AG04449 (cell line): Measurements from ENCODE around the gene GBX1.

Experiments used
- CTCF ChIA-PET: fragments of 350-600 bp; formaldehyde crosslinking; extraction: SDS; loops from one replicate; lab custom pipeline; 2021; ENCODE audit warnings: antibody characterized with exemption; lab: Yijun Ruan, JAX
- POLR2A ChIA-PET: fragments of 400-600, 350-600 bp; formaldehyde crosslinking; extraction: SDS; loops from one replicate; lab custom pipeline; 2020; ENCODE audit warnings: antibody characterized with exemption, inconsistent platforms; lab: Yijun Ruan, JAX
- DNase-seq: peaks from one replicate; pipeline ENCODE4 v3.0.0-alpha.2; 2010; ENCODE audit warnings: low read depth, low spot score
- H3K4me3 ChIP-seq: 2 replicates; pipeline ENCODE4 v1.5.1; 2011; ENCODE audit warnings: low read depth, mild to moderate bottlenecking, control low read depth, low read length
- CTCF ChIP-seq: IDR thresholded peaks from one replicate; pipeline ENCODE4 v1.5.1; 2011; ENCODE audit warnings: mild to moderate bottlenecking, moderate library complexity, low read length, control low read depth, inconsistent platforms; ENCODE audit not compliant: insufficient read depth; ENCODE audit errors: missing control alignments

Gene GBX1

GRCh38 chr7:151113344-151114150 is 53.9 kb downstream of the GBX1 start:
- peak; percentile 53 for DNase-seq
- POLR2A ChIA-PET, result interaction anchor here (0.7 to 1.2 kb wide), 6 partner anchors 18 to 85 kb away, joined by 3 to 5 read pairs (median 3); partner anchors contain the start of genes ABCB8 and FASTK
- CTCF ChIA-PET, result interaction anchor here (0.7 to 16.7 kb wide), 22 partner anchors 7 to 215 kb away, joined by 3 to 347 read pairs (median 6); partner anchors contain the start of genes ABCB8, AGAP3, ATG9B and CDK5
- peak overlapping the region; percentile 33 for H3K4me3 ChIP-seq
- TF ChIP-seq CTCF, result peak; percentile 7

GRCh38 chr7:151110941-151111645 is 56.4 kb downstream of the GBX1 start:
- no peak overlapping the region for H3K4me3 ChIP-seq
- DNase-seq, result no peak
- CTCF ChIA-PET, result interaction anchor here (0.8 to 16.7 kb wide), 44 partner anchors 9 to 213 kb away, joined by 3 to 347 read pairs (median 6); partner anchors contain the start of genes ABCB8, ABCF2, AGAP3 and ATG9B
- POLR2A ChIA-PET, result interaction anchor here (1.0 kb wide), 1 partner anchor 35 kb away, joined by 3 read pairs; no protein-coding TSS in a partner anchor
- peak; percentile 94 for TF ChIP-seq CTCF

GRCh38 chr7:151110236-151110940 is 57.1 kb downstream of the GBX1 start:
- DNase-seq, result no peak
- ChIA-PET POLR2A (interaction anchor here (1.1 to 1.2 kb wide), 2 partner anchors 10 to 148 kb away, joined by 3 read pairs; no protein-coding TSS in a partner anchor), CTCF (interaction anchor here (1.0 to 16.7 kb wide), 39 partner anchors 8 to 212 kb away, joined by 3 to 347 read pairs (median 7); partner anchors contain the start of genes ABCB8, ABCF2, AGAP3 and ATG9B)
- H3K4me3 ChIP-seq, result no peak overlapping the region
- TF ChIP-seq CTCF, result no peak

- ChIA-PET POLR2A (interaction anchor here (0.7 to 1.2 kb wide), 4 partner anchors 11 to 147 kb away, joined by 3 read pairs; no protein-coding TSS in a partner anchor), CTCF (interaction anchor here (0.7 to 16.7 kb wide), 18 partner anchors 7 to 211 kb away, joined by 3 to 347 read pairs (median 24); partner anchors contain the start of genes ABCB8, AGAP3, ATG9B and FASTK)
- TF ChIP-seq CTCF, result no peak
- no peak overlapping the region for H3K4me3 ChIP-seq
- no peak for DNase-seq
These were observed 58.1 kb downstream of the GBX1 start for GRCh38 chr7:151109094-151110048.

- POLR2A ChIA-PET, result interaction anchor here (0.8 kb wide), 1 partner anchor 27 kb away, joined by 3 read pairs; the partner anchor contains the start of gene FASTK
These were observed 59.6 kb downstream of the GBX1 start for GRCh38 chr7:151107882-151108281.

More at GRCh38 chr7:151107882-151108281, 59.6 kb downstream of the GBX1 start:
- no peak for TF ChIP-seq CTCF
- CTCF ChIA-PET, result interaction anchor here (1.0 to 16.7 kb wide), 11 partner anchors 18 to 206 kb away, joined by 3 to 347 read pairs (median 8); partner anchors contain the start of genes ABCB8, AGAP3, ATG9B and FASTK
- DNase-seq, result no peak
- no peak overlapping the region for H3K4me3 ChIP-seq
